Spinal cord (tissue), 10 donors: ENCODE results near the gene CCDC74A. TPM values are rescaled to one million over a fixed set of nuclear protein-coding genes. Genes with fewer than 3 reads are reported as not detected.
A peak's percentile ranks its signal among the peaks of the same experiment; 100 is the strongest.
"Not testable (repeated sequence)": the region's sequence is repeated elsewhere in the genome, so short reads cannot be mapped to it uniquely, and the experiment has no call there.

Source experiments
- DNase-seq, 6 donors: peaks; one replicate each; pipeline versions ENCODE4 v3.0.0 to v3.0.0-alpha.2; 2013 to 2015; ENCODE audit warnings: low spot score in 6 of 6, low read depth in 4 of 6
- H3K27ac ChIP-seq: one replicate; pipeline ENCODE4 v1.5.1; 2013; ENCODE audit warnings: low read depth, low read length, control low read depth
- H3K27me3 ChIP-seq: one replicate; pipeline ENCODE4 v1.6.1; 2013; ENCODE audit warnings: low read length; ENCODE audit not compliant: control insufficient read depth, insufficient read depth
- H3K36me3 ChIP-seq: one replicate; pipeline ENCODE4 v1.6.1; 2013; ENCODE audit warnings: low read length; ENCODE audit not compliant: control insufficient read depth, insufficient read depth
- H3K4me1 ChIP-seq: one replicate; pipeline ENCODE4 v1.6.1; 2013; ENCODE audit warnings: low read length; ENCODE audit not compliant: control insufficient read depth, insufficient read depth
- H3K4me3 ChIP-seq: one replicate; pipeline ENCODE4 v1.5.1; 2013; ENCODE audit warnings: low read depth, low read length, control low read depth
- H3K9me3 ChIP-seq: one replicate; pipeline ENCODE4 v1.6.1; 2013; ENCODE audit warnings: low read length; ENCODE audit not compliant: control insufficient read depth, insufficient read depth
- WGBS: methylation state at CpG from one replicate; pipeline ENCODE4 v1.1.5; 2013; ENCODE audit warnings: missing lambda C conversion rate; ENCODE audit not compliant: insufficient coverage; 5-methylcytosine and 5-hydroxymethylcytosine counted together
- polyA plus RNA-seq, 2 donors: library from polyadenylated mRNA; unstranded; fragments of 120-200 nt; gene quantifications; one replicate each; pipeline ENCODE4 v1.2.1, GENCODE V29; 2013; ENCODE audit not compliant: insufficient read length in 2 of 2
- total RNA-seq, 2 donors: library from RNA; depleted of rRNA in 1 of 2; stranded (reverse); fragments of 120-200 nt in 1 of 2; fragments of >200 nt in 1 of 2; gene quantifications; one replicate each; pipeline versions ENCODE4 v1.2.3 to v1.2.4, GENCODE V29; 2013 to 2014
- donor health status: healthy.

CCDC74A gene
- total and polyA plus RNA-seq, 4 donors, result 7.0 to 25.1 (median 21.0) TPM

DNA sequence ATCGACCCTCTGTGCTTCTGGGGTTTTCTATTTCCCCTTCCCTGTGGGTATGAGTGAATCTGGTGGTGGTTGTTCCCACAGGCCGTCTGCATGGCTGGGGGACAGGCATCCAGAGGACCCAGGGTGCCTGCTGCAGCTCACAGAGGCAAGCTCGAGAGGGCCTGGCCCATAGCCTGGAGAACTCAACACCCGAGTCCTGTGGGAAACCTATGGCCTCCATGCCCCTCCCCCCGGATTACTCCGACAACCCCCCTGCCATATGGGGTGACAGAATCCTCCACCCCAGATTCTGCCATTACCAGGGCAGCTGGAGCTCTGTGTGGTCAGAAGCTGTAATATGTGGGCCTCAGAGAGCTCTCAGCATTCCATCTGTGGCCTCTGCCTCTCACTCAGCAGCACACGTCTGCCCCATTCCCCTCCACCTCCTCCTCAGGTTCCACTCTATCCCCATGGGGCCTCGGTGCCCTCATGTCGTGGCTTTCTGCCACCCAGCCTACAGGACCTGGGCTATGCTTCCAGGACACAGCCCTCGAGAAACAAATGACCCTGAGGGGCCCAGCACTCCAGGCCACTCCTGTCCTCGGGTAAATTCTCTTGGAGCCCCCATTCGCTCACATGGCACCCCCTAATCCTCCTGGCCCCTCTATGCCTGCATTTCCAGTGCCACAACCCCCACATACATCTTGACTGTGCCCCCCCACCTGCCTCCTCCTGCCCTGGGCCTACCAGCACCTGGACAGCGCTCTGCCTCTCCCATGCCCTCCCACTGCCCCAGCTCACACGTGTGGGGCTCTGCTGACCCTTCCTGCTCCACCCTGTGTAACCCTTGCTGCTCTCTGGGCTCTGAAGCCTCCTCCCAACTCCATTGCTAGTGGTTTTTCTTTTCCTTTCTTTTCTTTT lies 39.1 kb upstream of the CCDC74A start:
- Histone ChIP-seq H3K36me3 (peaks cover 36% of the 10 kb centered on the region), H3K4me1 (peaks cover 28% of the 10 kb centered on the region), H3K4me3 (no peak overlapping the region), H3K9me3 (no peaks in the 10 kb centered on the region), H3K27me3 (no peaks in the 10 kb centered on the region), H3K27ac (no peak overlapping the region)
- 73% methylated on average over 9 of the region's 14 CpGs for WGBS
- no peak for DNase-seq

DNA sequence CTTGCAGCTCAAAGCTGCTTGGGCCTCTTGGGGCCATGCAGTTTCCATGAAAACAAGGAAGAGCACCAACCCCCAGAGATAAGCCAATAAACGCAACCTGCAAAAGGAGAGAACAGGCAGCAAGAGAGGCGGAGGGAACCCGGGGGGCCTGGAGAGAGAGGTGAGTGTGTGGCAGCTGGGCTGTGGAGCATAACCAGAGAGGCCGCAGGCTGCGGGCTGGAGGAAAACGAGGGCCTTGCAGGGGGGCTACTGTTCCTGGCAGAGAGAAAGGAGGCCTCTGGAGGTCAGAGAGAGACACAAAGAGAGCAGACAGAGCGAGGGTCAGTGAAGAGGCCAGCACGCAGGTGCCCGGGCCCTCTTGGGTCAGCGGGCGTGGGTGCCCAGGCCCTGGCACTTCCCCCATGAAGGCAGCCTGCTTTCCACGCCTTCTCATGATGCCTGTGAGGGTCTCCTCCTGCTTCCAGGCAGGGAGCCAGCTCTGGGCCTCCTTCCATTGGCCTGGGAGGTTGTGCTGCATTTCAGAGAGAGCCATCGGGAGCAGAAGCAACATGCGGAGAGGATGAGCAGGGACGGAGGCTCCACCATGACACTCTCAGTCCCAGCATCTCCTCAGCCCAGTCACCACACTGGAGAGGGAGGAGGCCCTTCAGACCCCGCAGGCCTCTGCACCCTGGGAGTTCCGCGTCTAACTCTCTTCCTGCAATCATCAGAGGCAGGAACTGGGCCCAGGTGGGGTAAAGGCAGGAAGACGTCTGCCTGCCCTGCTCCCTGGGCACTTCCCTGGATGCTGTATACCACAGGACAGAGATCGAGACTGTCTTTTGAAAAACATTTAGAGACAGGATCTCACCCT lies 36.8 kb upstream of the CCDC74A start:
- WGBS, result 42% methylated on average over 13 of the region's 20 CpGs
- Histone ChIP-seq H3K27ac (peak overlapping the region; percentile 57), H3K4me3 (peak overlapping the region; percentile 35), H3K4me1 (peaks cover 40% of the 10 kb centered on the region), H3K36me3 (peaks cover 29% of the 10 kb centered on the region)
- H3K9me3 ChIP-seq, H3K27me3 ChIP-seq: not testable (repeated sequence)
- DNase-seq, result peak in 3 of 6 donors; percentile 26 to 84 (median 48)

DNA sequence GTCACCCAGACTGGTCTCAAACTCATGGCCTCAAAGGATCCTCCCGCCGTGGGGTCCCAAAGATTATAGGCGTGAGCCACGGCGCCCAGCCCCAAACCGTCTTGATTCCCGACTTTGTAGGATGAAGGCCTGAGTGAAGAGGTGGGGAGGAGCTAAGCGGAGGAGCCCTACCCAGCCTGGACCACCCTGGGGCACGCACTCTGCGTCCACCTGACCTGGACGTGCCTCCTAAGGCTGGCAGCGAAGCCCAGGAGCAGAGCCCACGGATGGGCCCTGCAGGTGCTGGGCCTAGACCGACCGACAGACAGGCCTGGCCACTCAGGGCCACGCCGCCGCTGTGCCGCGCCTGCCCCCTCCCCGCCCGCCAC lies 36.2 kb upstream of the CCDC74A start:
- Histone ChIP-seq H3K4me1 (peaks cover 40% of the 10 kb centered on the region), H3K4me3 (peak overlapping the region; percentile 35), H3K36me3 (peaks cover 29% of the 10 kb centered on the region), H3K27ac (peak overlapping the region; percentile 57)
- not testable (repeated sequence) for H3K9me3 ChIP-seq, H3K27me3 ChIP-seq
- 65% methylated on average over 12 of the region's 22 CpGs for WGBS
- peak in 2 of 6 donors; percentile 26 to 28 for DNase-seq

DNA sequence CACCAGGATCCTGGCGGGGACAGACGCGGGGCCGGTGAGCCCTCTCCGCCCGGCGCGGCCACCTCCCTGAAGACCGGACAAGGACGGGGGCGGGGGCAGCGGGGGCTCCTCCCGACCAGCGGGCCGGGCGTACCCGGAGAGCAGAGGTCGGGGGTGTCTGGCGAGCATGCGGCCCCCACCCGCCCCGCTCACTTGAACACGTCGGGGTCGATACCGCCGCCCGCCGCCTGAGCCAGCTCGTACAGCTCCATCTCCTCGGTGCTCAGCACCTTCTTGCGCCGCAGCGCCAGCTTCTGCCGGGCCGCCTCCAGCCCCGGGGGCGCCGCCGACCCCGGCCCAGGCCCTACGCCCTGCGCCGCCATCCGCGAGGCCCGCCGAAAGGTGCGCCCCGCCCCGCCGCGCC lies 35.7 kb upstream of the CCDC74A start, which contains the start of gene MZT2A:
TSS of gene MZT2A (minus strand) at position 383 of the 403 bp plus-strand sequence. CDS start at position 362, 21 bp downstream.
- H3K36me3 ChIP-seq, result peaks cover 29% of the 10 kb centered on the region
- H3K27ac ChIP-seq, result peak within 1 kb of the TSS; percentile 84
- peaks cover 40% of the 10 kb centered on the region for H3K4me1 ChIP-seq
- under 1% methylated on average over 49 of the region's 53 CpGs for WGBS
- H3K27me3 ChIP-seq, H3K9me3 ChIP-seq, DNase-seq: not testable (repeated sequence)
- H3K4me3 ChIP-seq, result peak within 1 kb of the TSS; percentile 91

DNA sequence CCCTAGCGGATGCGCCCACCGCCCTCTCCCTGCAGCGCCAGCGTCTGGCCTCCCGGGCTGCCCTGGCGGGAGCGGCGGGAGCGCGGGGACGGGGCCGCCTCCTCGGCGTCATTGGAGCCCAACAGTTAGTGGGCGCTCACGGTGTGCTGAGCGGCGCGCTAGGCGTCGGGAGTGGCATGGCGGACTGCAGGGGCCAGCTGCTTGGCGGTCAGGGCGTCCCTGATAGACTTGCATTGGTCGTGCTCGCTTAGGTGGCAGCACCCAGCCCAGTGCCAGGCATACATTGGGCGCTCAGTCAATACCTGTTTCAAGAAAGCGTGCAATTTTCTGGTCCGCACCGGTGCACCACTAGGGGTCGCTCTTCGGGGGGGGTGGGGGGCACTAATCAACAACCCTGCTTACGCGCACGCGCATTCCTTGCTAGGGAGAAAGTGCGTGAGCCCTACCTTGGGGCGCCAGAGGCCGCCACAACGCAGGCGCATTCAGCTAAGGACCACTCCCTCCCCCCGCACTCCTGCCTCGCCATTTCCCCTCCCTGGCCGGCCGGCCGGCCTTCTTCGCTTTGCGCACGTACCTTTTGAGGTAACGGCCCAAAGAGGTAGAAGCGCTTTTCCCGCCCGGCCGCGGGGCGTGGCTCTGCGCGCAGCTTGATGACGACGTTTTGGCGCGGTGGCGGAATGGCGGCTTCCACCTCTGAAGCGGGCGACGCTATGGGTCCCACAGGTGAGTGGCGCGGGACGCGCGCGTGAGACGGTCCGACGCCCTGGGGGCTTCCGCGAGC lies 35.1 kb upstream of the CCDC74A start:
- under 1% methylated on average over 78 of the region's 79 CpGs for WGBS
- peaks cover 29% of the 10 kb centered on the region for H3K36me3 ChIP-seq
- peak; percentile 86 to 99 (median 92) for DNase-seq
- H3K9me3 ChIP-seq, result no peaks in the 10 kb centered on the region
- H3K4me3 ChIP-seq, result peak overlapping the region; percentile 91
- peaks cover 40% of the 10 kb centered on the region for H3K4me1 ChIP-seq
- no peaks in the 10 kb centered on the region for H3K27me3 ChIP-seq
- peak overlapping the region; percentile 84 for H3K27ac ChIP-seq

DNA sequence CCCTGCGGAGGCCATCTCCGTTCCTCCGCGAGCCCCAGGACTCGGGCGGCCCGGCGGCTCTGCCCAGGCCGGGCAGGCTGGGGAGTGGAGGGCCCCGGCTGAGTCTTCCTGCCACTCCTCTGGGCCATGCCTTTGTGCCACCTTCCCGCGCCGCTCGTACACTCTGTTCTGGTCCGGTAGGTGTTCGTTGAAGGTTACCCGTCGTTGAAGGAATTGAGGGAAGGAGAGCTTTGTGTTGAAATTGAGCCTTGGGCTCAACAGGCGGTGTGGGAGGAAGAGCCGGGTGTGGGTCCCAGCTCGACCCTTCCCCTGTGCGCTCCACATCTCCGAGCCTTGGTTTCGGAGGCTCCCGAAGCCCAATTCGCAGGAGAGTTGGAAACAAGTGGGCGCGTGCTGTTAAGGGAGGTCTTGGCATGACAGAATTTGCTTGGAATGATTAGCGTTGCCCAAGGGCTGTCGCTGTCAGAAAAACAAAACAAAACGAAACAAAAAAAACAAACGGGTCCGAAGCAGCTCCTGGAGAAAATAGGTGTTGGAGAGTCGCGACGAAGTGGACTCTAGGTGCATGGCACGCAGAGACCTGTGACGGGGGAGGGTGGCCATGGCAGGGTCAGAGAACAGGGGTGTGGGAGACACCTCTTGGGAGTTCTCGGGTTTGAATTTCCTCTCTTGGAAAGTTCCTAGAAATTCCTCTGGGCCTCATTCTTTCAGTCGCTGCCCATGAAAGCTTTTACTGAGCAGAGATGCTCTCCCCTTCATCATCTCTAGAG lies 34.3 kb upstream of the CCDC74A start:
- H3K4me1 ChIP-seq, result peaks cover 40% of the 10 kb centered on the region
- H3K27me3 ChIP-seq, result no peaks in the 10 kb centered on the region
- WGBS, result under 1% methylated on average over 31 of the region's 40 CpGs
- peaks cover 22% of the 10 kb centered on the region for H3K36me3 ChIP-seq
- no peaks in the 10 kb centered on the region for H3K9me3 ChIP-seq
- H3K4me3 ChIP-seq, result peak overlapping the region; percentile 91
- DNase-seq, result peak in 1 of 6 donors; percentile 3
- H3K27ac ChIP-seq, result peak overlapping the region; percentile 84

DNA sequence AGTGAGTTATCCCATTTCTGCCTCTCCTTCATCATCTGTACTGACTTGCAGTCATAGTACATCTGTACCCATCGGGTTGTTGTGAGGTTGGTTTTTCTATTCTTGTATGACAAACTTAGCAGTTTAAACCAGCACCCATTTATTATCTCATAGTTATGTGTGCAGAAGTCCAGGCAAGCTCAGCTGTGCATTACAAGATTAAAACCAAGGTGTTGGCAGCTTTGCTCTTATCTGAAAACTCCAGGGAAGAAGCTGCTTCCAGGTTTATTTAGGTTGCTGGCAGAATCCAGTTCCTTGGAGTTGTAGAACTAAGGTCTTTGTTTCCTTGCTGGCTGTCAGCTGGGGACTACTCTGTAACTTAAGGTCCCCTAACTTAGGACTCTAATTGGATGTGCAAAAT lies 32.2 kb upstream of the CCDC74A start:
- not testable (repeated sequence) for H3K27me3 ChIP-seq, H3K4me3 ChIP-seq, H3K27ac ChIP-seq, H3K9me3 ChIP-seq, DNase-seq, H3K36me3 ChIP-seq
- peaks cover 25% of the 10 kb centered on the region for H3K4me1 ChIP-seq
- no CpG with 5 or more reads among the region's 1 CpG for WGBS

DNA sequence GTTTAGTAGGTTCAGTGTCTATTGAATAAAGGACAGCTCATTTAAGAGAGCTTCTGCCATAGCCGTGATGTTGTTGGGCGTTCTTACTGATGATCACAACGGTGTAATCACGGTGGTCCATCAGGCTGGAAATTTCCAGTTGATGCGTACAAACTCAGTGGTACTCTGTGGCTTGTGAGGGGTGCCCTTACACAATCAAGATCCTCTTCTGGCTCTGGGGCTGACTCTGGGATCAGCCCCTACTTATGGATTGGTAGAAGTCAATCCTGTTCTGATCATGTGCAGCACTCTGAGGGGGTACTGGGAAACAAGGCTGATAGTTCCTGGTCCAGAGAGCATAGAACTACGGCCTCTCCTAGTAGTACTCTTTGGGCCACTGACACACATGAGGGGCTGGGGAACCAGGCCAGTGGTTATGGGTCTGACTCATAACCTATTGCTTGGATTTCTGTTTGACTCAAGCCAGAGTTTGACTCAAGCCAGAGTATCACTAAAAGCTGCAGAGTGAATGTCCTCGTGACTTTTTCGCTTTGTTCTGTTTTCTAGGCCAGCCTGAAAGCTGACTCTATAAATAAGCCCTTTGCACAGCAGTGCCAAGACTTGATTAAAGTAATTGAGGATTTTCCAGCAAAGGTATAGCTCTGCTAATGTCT lies 29.2 kb upstream of the CCDC74A start:
- H3K4me3 ChIP-seq, DNase-seq, H3K27me3 ChIP-seq, H3K9me3 ChIP-seq, H3K27ac ChIP-seq: not testable (repeated sequence)
- peaks cover 13% of the 10 kb centered on the region for H3K4me1 ChIP-seq
- WGBS, result 56% methylated on average over 5 of the region's 8 CpGs
- H3K36me3 ChIP-seq, result peaks cover 28% of the 10 kb centered on the region
